ENCODE results near the gene ACSF3. TPM values are rescaled to one million over a fixed set of nuclear protein-coding genes. Genes with fewer than 3 reads are reported as not detected.

Gene ACSF3
- total and polyA plus RNA-seq, 7 donors = 19.7 to 42.2 (median 28.2) TPM

GRCh38 chr16:89052890-89053724, 40.5 kb upstream of the ACSF3 start:
- Histone ChIP-seq H3K27ac (no peak overlapping the region), H3K9me3 (no peaks in the 10 kb centered on the region), H3K4me1 (no peaks in the 10 kb centered on the region), H3K4me3 (peak overlapping the region in 2 of 4 donors; percentile 10 to 18), H3K36me3 (no peaks in the 10 kb centered on the region), H3K27me3 (peaks cover 9 to 90% (median 59%) of the 10 kb centered on the region in 3 donors)
- DNase-seq = no peak
- WGBS, 2 donors = 17 to 70% methylated on average over 48 of the region's 48 CpGs
- TF ChIP-seq POLR2A (IDR thresholded peaks at IDR 0.05) = peak in 1 of 2 donors; percentile 19
- no peak for TF ChIP-seq CTCF (IDR thresholded peaks at IDR 0.05)
- intact Hi-C loops (cut with DNase I) = no loop called here

GRCh38 chr16:89053725-89054029, 40.0 kb upstream of the ACSF3 start:
- no peak overlapping the region for H3K4me3 ChIP-seq
- no peak for DNase-seq
- H3K36me3 ChIP-seq = no peaks in the 10 kb centered on the region
- intact Hi-C loops (cut with DNase I) = no loop called here
- TF ChIP-seq POLR2A (IDR thresholded peaks at IDR 0.05) = no peak
- no peak for TF ChIP-seq POLR2AphosphoS5 (IDR thresholded peaks at IDR 0.05)
- TF ChIP-seq CTCF (IDR thresholded peaks at IDR 0.05) = no peak
- TF ChIP-seq EP300 (IDR thresholded peaks at IDR 0.05) = no peak
- no peak overlapping the region for H3K27ac ChIP-seq
- no peaks in the 10 kb centered on the region for H3K9me3 ChIP-seq
- H3K4me1 ChIP-seq = no peaks in the 10 kb centered on the region
- H3K27me3 ChIP-seq = peaks cover 9 to 90% (median 59%) of the 10 kb centered on the region in 3 donors
- WGBS, 2 donors = 29 to 87% methylated on average over 16 of the region's 16 CpGs

GRCh38 chr16:89054261-89054661, 39.4 kb upstream of the ACSF3 start:
- TF ChIP-seq CTCF (IDR thresholded peaks at IDR 0.05) = no peak
- no peak for TF ChIP-seq EP300 (IDR thresholded peaks at IDR 0.05)
- no peak for DNase-seq
- intact Hi-C loops (cut with DNase I) = no loop called here
- Histone ChIP-seq H3K27ac (no peak overlapping the region), H3K4me3 (no peak overlapping the region), H3K4me1 (no peaks in the 10 kb centered on the region), H3K9me3 (no peaks in the 10 kb centered on the region), H3K36me3 (no peaks in the 10 kb centered on the region), H3K27me3 (peaks cover 7 to 90% (median 57%) of the 10 kb centered on the region in 3 donors)
- 33 to 71% methylated on average over 15 of the region's 15 CpGs for WGBS, 2 donors

GRCh38 chr16:89054714-89055113, 38.9 kb upstream of the ACSF3 start:
- H3K27ac ChIP-seq = no peak overlapping the region
- intact Hi-C loops (cut with DNase I) = no loop called here
- H3K4me3 ChIP-seq = no peak overlapping the region
- H3K27me3 ChIP-seq = peaks cover 3 to 90% (median 54%) of the 10 kb centered on the region in 3 donors
- no peaks in the 10 kb centered on the region for H3K4me1 ChIP-seq
- no peak for DNase-seq
- no peaks in the 10 kb centered on the region for H3K36me3 ChIP-seq
- no peaks in the 10 kb centered on the region for H3K9me3 ChIP-seq
- WGBS, 2 donors = 85 to 87% methylated on average over 11 of the region's 11 CpGs
- no peak for TF ChIP-seq POLR2A (IDR thresholded peaks at IDR 0.05)
- no peak for TF ChIP-seq CTCF (IDR thresholded peaks at IDR 0.05)

GRCh38 chr16:89055313-89055712, 38.3 kb upstream of the ACSF3 start:
- 88 to 93% methylated on average over 15 of the region's 15 CpGs for WGBS, 2 donors
- H3K27me3 ChIP-seq = peaks cover 3 to 86% (median 48%) of the 10 kb centered on the region in 3 donors
- TF ChIP-seq POLR2AphosphoS5 (IDR thresholded peaks at IDR 0.05) = no peak
- TF ChIP-seq POLR2A (IDR thresholded peaks at IDR 0.05) = no peak
- no peak for TF ChIP-seq EP300 (IDR thresholded peaks at IDR 0.05)
- TF ChIP-seq CTCF (IDR thresholded peaks at IDR 0.05) = no peak
- H3K27ac ChIP-seq = no peak overlapping the region
- no peak overlapping the region for H3K4me3 ChIP-seq
- no peaks in the 10 kb centered on the region for H3K9me3 ChIP-seq
- H3K36me3 ChIP-seq = no peaks in the 10 kb centered on the region
- intact Hi-C loops (cut with DNase I) = no loop called here
- DNase-seq = no peak
- H3K4me1 ChIP-seq = no peaks in the 10 kb centered on the region

Measured in sigmoid colon (tissue), 7 donors.